GM19463 (cell line): ENCODE results near the gene PDE6C.
"Not testable (repeated sequence)": the region's sequence is repeated elsewhere in the genome, so short reads cannot be mapped to it uniquely, and the experiment has no call there.

Experiments
- ATAC-seq: cut with Tn5 transposase; IDR thresholded peaks from one replicate; pipeline ENCODE4 v1.9.1; 2021; ENCODE audit warnings: mild to moderate bottlenecking, moderate library complexity; ENCODE audit not compliant: unreplicated experiment

Gene PDE6C

DNA sequence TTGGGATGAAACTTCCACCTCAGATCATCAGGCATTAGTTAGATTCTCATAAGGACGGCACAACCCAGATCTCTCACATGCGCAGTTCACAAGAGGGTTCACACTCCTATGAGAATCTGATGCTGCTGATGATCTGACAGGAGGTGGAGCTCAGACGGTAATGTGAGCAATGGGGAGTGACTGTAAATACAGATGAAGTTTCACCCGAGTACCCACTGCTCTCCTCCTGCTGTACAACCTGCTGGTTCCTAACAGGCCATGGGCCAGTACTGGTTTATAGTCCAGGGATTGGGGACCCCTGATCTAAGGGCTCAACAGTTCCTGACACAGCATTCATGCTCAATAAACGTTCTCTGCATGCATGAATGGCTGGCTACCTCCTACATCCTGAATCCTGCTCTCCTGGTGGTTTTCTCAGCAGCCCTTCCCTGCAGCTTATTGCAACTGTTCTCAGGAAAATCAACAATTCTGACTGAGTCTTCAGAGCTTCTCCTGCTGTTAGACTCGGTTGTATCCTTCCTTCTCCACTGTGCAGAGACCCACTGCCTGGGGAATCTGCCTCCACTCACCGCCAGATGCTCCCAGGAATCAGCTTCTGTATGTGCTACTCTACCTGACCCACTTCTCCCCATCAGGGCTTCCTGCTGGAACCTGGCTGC, 17.4 kb downstream of the PDE6C start:
- no peak for ATAC-seq

DNA sequence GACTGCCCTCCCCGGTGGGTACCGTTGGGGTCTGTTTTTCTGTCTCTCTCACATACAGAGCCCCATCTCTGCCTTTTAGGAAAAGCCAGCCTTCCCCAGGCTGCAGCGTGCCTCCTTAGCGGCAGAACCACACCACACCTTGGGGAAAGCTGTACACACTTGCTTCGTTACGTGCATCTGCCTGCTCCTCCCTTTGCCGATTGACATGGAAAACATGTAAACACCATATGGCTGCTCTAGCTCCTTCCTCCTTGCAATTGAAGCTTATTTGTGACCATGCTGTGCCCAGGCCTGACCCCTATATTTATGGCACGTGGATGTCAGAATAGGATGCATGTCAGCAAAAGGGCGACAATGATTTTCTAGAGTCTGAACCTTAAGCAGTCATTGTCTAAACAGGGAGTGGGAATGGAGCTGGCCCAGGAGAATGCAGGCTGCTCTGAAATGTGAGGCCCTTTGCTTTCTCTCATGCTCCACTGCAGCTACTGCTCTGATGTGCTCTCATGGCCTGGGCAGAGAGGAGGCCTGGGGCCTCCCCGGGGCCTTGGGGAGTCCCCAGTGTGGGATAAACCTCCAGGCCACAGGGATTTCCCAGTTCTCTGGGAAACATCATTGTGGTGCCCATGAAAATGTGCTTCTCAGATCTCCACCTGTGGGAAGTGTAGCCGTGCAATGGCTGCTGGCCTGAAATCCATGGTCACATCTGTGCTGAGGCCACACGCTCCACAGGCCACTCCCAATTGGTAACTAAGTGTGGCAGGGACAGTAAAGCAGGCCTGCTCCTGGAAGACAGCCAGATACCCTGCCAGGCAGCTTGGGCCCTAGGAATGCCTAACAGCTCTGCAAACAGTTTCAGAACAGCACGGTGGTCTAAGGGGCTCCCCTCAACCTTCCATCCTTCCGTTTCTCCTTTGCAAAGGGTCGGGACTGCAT, 18.6 kb downstream of the PDE6C start:
- ATAC-seq: no peak

DNA sequence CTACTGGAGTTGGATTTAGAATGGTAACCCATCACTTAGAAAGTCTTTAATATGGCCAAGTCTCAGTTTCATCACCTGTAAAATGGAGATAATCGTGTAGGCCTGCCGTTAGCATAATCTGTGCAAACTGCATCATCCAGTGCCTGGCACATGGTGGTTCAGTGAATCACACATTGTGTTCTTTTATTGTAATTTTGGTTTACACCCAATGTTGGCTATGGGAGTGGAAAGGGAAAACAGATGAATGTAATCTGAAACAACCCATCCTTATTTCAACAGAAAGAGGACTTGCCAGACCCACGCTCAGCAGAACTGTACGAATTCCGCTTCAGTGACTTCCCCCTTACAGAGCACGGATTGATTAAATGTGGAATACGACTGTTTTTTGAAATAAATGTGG, 27.5 kb downstream of the PDE6C start:
- ATAC-seq: no peak

DNA sequence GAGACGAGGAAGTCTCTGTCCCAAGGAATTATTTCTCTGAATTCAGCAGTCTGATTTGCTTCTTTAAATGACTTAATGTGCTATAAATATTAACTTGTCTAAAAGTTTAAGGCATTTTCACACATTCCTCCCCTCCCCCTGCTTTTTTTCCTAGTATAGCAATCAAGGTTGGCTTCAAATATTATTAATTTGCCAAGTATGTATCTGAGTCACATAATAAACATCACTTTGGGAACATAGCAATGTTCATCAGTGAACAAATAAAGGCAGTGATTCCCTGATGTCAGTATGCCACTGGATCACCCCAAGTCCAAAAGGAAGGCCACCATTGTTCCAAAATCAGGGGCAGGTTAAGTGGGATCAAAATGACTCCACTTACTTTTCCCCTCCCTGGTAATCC, 40.5 kb downstream of the PDE6C start:
- ATAC-seq: no peak

DNA sequence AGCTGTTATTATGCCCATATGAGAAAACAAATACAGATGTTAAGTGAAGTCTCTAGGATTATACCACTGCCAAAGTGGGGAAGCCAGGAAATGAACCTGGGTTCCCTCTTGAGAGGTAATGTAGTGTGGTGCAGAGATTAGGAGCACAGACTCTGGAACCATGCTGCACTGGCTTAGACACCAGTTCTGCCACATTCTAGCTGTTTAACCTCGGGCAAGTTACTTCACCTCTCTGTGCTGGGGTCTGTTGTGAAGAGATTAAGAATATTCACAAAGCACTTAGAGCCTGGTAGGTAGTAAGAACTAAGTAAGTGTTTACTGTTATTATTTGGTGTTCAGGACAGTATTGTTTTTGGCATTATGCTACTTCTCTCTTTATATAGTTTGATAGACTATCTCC, 41.9 kb downstream of the PDE6C start:
- no peak for ATAC-seq

DNA sequence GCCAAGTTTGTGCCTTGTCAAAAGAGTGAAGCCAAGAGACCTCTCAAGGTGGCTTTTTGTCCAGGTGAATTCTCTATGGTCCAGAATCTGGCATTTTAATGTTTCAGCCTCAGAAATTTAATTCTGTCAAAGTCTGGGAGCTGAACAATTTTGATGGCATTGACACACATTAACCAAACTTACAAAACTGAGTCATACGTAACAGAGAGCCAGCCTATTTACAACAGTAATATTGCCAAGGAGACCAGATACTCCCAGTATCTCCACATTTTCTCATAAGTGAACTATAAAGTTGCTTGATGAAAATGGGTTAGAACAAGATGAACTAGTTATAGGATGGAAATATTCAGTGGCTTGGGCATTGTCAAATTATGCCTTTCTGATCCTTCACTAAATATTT, 43.8 kb downstream of the PDE6C start:
- ATAC-seq: no peak

DNA sequence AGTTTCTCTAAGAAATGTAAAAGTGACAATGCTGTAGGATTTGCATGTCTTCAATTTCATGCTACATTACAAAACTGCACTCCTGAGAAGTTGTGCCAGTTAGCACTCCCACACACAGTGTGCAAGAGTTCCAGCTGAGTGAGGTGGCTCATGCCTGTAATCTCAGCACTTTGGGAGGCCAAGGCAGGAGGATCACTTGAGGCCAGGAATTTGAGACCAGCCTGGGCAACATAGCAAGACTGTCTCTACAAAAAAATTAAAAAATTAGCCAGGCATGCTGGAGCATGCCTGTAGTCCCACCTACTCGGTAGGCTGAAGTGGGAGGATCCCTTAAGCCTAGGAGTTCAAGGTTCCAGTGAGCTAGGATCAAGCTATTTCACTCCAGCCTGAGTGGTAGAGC, 45.4 kb downstream of the PDE6C start:
- no peak for ATAC-seq

DNA sequence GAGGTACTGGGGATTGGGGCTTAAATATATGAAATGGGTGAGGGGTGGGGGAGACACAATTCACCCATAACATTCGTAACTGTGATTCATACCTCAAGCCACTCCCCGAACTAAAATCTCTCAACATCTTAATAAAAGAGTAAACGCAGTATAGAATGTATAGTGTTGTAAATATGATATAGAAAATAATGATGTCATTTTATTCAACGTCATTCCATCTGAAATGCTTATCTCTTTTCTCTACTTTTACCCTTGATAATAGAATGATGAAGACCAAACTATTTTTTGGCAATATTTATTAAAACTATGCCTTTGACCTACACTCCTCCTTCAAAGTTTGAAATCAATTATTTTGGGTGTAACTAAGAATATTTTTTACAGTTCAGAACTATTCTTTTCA, 53.7 kb downstream of the PDE6C start:
- no peak for ATAC-seq

DNA sequence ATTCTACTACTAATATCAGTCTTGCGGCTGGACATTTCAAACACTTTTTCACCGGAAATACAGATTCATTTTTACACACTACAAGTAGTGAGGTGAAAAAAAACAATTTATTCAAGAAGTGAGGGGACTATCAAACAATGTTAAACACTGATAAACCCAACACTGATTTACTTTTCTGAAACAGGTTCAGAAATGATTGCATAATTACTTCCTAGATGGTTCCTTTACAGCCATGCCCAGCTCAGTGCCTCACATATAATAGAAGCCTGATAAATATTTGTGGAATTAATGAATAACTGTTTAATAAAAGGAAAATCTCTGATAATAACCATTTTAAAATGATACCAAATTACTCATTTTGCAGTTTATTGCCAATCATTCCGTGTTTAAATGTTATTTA, 55.5 kb downstream of the PDE6C start:
- ATAC-seq: no peak

DNA sequence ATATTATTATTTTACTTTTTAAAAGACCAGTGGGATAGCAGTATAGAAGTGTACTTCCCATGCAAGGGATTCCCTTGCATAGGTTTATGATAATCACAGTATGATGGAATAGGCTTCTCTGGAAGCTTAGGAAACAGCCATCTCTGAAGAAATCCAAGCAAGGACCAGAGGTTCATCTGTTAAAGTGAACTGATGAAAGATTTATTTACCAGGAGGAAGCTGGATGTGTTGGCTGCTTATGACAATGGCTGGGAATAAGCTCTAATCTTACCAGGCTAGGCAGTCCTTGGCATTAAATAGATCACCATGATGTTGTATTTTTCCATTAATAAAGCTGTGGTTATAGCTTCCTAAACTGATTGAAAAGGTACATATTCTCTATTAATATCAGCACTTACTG, 58.0 kb downstream of the PDE6C start:
- ATAC-seq: no peak

DNA sequence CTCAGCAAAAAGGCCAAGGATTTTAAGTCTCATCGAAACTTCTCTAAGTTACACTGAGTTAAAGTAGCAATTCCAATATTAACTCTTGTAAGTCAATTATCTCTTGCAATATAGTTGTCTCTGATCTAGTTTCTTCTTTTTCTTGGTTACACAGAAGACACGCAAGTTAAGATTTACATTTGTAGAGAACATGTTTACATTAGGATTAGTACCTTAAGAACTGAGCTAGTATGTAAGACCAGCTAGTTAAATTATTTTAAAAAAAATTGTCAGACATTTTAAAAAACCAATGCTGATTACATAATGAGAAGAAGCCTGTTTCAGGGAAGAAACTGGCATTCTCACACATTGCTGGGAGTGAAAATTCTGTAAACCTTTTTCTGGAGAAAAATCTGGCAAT, 58.7 kb downstream of the PDE6C start:
- ATAC-seq: no peak

DNA sequence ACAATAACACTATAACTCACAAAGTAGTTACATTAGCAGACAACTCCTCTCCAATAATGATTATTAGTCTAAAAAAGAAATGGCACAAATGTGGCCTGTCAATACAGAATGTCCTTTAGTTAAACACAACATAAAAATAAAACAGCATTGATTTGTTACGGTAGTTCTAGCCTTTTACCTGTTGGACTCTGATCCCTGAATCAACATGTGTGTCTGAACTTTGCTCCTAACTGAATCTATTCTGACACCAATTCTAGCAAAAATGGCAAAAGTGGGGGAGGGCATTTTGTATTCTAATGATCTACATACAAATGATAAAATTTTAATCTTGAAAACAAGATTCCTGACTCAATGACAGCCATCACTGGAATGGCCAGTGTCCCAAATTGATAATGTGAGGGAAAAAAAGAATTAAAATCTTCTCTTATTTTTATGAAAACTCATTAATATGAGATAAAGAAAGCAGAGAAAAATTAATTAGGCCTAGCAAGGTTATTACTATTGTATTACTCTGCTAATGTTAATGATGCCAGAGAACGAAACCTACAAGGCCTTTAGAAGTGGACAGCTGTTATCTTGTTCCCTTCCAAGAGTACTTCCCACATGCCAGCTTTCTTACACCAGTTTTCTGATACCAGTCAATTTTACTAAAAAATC, 59.8 kb downstream of the PDE6C start:
- no peak for ATAC-seq

DNA sequence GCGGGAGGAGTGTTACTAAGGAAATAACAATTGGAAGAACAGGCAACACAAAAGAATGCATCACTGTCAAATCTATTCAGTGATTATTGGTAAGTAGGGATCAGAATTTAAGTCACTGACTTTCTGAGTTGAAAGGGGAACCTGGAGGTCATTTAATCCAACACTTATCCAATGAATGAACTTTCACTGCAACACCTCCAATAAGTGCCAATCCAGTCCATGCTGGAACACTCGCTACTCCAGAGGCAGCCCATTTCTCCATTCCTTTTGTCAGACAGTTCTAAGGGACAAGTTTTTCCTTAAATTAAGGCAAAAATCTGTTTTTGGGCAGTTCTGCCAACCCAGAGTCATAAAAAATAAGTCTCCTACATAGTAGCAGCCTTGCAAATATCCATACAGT, 60.6 kb downstream of the PDE6C start:
- no peak for ATAC-seq

DNA sequence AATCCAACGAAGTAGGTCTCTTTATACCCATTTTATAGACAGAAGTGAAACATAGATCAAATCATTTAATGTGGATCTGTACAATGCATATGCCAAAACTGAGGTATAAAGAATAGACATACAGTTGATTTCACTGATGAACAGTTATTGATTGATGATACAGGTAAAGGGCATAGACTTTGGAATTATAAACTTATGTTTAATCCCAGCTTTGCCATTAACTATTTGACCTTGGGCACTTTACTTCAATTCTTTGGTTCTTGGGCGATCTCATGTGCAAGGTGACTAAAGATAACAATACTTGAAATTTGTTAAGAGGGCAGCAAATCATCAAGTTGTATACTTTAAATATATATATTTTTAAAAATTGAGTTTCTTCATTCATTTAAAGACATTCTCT, 61.5 kb downstream of the PDE6C start:
- no peak for ATAC-seq

DNA sequence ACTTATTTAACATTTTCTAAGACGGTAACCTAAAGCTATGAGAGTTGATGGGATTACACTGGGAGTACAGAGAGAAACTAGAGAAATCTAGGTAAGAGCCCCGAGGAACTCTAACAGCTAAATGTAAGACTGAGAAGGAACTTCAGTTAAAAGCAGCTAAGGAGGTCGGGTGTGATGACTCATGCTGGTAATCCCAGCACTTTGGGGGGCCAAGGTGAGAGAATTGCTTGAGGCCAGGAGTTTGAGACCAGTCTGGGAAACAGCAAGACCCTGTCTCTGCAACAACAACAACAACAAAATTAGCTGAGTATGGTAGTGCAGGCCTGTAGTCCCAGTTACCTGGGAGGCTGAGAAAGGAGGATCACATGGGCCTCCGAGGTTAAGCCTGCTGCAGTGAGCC, 66.0 kb downstream of the PDE6C start:
- ATAC-seq: no peak

DNA sequence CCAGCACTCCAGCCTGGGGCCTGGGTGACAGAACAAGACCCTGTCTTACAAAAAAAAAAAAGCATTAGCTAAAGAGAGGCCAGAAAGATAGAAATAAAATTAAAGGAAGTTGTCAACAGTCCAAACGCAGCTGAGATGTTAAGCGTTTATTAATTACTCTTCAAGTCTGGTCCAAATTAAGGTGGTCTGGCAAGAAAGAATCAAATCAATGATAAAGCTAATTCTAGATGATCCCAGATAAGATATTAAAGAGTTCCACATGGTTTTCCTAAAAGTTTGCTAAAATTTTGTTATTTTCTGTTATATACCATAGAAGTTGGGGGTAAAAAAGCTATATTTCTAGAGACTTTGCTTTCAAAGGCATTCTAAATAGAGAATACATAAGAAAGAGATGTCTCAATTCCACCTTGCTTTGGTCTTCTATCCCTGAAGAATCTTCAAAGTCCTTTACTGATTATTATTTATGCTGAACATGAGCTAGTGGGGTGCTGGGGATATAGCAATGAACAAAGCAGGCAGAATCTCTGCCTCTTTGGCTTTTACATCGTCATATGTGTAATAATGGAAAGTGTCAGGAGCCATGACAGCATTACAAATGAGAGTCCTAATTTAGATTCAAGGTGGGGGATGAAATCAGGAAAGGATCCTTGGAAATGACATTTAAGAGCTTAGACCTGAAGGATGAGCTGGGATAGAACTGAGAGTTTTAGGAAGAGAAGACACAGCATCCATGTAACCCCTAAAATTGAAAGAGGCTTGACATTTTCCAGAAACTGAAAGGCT, 66.7 kb downstream of the PDE6C start:
- no peak for ATAC-seq

DNA sequence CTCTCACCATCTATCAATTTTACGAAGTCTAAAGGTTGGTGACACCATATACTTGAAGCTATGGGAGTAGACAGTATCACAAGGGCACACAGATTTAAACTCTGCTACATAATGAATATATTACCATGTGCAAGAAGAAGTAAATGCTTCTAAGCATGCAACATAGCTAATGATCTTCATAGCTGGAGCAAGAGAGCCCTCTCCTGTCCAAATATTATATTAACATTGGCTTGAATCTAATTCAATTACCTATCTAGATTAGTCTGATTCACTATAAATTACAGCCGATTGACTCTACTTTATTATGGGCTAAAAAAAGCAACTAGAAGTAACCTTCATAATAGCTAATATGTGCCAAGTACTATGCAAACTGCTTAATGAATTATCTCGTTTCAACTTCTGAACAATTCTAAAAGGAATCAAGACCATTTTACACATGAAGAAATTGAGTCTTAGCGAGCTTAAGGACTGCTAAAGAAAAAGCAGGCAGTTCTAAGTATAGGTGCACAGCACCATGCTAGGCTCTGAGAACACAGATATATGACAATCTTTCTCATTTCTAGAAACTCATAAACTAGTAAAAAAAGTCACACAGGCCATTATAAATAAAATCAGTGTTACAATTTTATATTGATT, 68.2 kb downstream of the PDE6C start:
- ATAC-seq: no peak

DNA sequence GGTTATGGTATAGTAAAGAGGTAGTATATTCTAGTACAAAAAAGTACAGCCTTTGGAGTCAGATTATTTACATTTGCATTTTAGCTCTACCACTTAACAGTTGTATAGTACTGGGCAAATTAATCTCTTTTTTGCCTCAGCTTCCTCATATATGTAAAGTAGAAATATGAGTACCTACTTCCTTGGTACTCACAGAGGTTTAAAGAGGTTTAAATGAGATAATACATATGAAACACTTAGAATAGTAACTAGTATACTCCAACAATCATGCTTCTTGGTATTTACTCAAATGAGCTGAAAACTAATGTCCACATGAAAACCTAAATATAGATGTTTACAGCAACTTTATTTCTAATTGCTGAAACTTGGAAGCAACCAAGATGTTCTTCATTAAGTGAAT, 75.4 kb downstream of the PDE6C start:
- no peak for ATAC-seq

DNA sequence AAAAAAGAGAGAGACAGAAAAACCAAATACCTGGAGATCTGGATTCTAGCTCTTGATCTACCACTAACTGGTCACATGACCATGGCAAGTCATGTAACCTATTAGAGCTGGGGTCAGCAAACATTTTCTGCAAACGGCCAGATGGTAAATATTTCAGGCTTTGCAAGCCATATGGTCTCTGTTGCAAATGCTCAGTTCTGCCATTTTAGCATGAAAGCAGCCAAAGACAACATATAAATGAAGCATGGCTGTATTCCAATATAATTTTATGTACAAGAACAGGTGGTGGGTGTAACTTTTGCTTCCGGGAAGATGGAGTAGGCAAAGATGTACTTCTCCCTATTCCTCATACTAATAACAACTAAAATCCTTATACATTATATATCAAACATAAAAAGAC, 83.4 kb downstream of the PDE6C start:
- no peak for ATAC-seq

DNA sequence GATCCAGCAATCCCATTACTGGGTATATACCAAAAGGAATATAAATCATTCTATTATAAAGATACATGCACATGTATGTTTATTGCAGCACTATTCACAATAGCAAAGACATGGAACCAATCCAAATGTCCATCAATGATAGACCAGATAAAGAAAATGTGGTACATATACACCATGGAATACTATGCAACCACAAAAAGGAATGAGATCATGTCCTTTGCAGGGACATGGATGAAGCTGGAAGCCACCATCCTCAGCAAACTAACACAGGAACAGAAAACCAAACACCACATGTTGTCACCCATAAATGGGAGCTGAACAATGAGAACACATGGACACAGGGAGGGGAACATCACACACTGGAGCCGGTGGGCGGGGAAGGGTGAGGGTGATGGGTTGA, 84.2 kb downstream of the PDE6C start:
- ATAC-seq: not testable (repeated sequence)

DNA sequence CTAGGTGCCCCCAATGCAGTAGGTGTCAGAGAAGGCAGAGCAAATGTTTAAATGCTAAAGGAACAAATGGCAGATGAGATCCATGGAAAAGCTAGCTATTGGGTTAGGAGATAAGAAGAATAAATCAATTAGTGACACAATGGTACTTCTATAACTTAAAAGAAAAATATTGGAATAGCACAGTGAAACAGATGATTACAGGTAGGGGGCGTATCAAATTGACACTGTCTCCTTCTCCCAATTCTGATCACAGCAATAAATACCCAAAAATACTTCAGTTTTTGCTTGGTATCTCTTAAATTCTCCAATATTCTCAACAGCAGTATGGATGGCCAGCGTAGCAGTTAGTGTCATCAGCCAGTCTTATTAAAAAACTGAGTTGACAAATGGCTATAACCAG, 84.9 kb downstream of the PDE6C start:
- ATAC-seq: no peak
